Ectodermal cell (in vitro differentiated cells): ENCODE data around the gene GRIK1.

ENCODE experiments used
- H3K27ac ChIP-seq: 2 replicates; pipeline ENCODE4 v1.7.0; 2013; ENCODE audit warnings: mild to moderate bottlenecking, low read depth, low read length; ENCODE audit not compliant: insufficient read depth, poor library complexity, severe bottlenecking
- H3K27me3 ChIP-seq: 2 replicates; pipeline ENCODE4 v1.7.0; 2013; ENCODE audit warnings: mild to moderate bottlenecking, low read length; ENCODE audit not compliant: insufficient read depth, control insufficient read depth, poor library complexity, severe bottlenecking
- H3K36me3 ChIP-seq: one replicate; pipeline ENCODE4 v1.7.0; 2013; ENCODE audit warnings: low read length; ENCODE audit not compliant: control insufficient read depth, insufficient read depth
- H3K4me1 ChIP-seq: one replicate; pipeline ENCODE4 v1.7.0; 2013; ENCODE audit warnings: low read length; ENCODE audit not compliant: control insufficient read depth, insufficient read depth
- H3K4me3 ChIP-seq: 2 replicates; pipeline ENCODE4 v1.7.0; 2013; ENCODE audit warnings: low read depth, low read length, control low read depth; ENCODE audit not compliant: insufficient read depth
- H3K9me3 ChIP-seq: 2 replicates; pipeline ENCODE4 v1.7.0; 2013; ENCODE audit warnings: mild to moderate bottlenecking, low read length, moderate library complexity; ENCODE audit not compliant: control insufficient read depth
- WGBS, 2 experiments: methylation state at CpG; one replicate each; pipeline ENCODE4 v1.1.7; 2013; ENCODE audit warnings: missing lambda C conversion rate in 2 of 2; 5-methylcytosine and 5-hydroxymethylcytosine counted together

The GRIK1 gene

GRCh38 chr21:29634418-29634817 is 305.4 kb downstream of the GRIK1 start:
- no peaks in the 10 kb centered on the region for H3K9me3 ChIP-seq
- no peaks in the 10 kb centered on the region for H3K4me1 ChIP-seq
- WGBS, 2 experiments, result 96 to 98% methylated on average over 4 of the region's 4 CpGs
- no peak overlapping the region for H3K27ac ChIP-seq
- H3K36me3 ChIP-seq, result no peaks in the 10 kb centered on the region
- H3K4me3 ChIP-seq, result no peak overlapping the region
- no peaks in the 10 kb centered on the region for H3K27me3 ChIP-seq

- Histone ChIP-seq H3K9me3 (no peaks in the 10 kb centered on the region), H3K27ac (no peak overlapping the region), H3K4me1 (no peaks in the 10 kb centered on the region), H3K27me3 (no peaks in the 10 kb centered on the region), H3K36me3 (no peaks in the 10 kb centered on the region), H3K4me3 (no peak overlapping the region)
- WGBS, 2 experiments, result 97 to 100% methylated on average over 2 of the region's 2 CpGs
Measured at GRCh38 chr21:29633756-29634155, 306.0 kb downstream of the GRIK1 start.

GRCh38 chr21:29630441-29630840 is 309.4 kb downstream of the GRIK1 start:
- WGBS, 2 experiments, result 90 to 98% methylated on average over 3 of the region's 3 CpGs
- no peaks in the 10 kb centered on the region for H3K9me3 ChIP-seq
- H3K27ac ChIP-seq, result no peak overlapping the region
- no peaks in the 10 kb centered on the region for H3K27me3 ChIP-seq
- H3K4me3 ChIP-seq, result no peak overlapping the region
- H3K4me1 ChIP-seq, result no peaks in the 10 kb centered on the region
- H3K36me3 ChIP-seq, result no peaks in the 10 kb centered on the region

GRCh38 chr21:29627905-29628304 is 311.9 kb downstream of the GRIK1 start:
- Histone ChIP-seq H3K4me3 (no peak overlapping the region), H3K27ac (no peak overlapping the region), H3K9me3 (no peaks in the 10 kb centered on the region), H3K36me3 (no peaks in the 10 kb centered on the region), H3K27me3 (no peaks in the 10 kb centered on the region), H3K4me1 (no peaks in the 10 kb centered on the region)

- H3K4me1 ChIP-seq, result no peaks in the 10 kb centered on the region
- H3K9me3 ChIP-seq, result no peaks in the 10 kb centered on the region
- 100% methylated on average over 1 of the region's 1 CpG; no CpG with 5 or more reads in 1 of the 2 experiments for WGBS, 2 experiments
- no peaks in the 10 kb centered on the region for H3K27me3 ChIP-seq
- H3K36me3 ChIP-seq, result no peaks in the 10 kb centered on the region
- no peak overlapping the region for H3K27ac ChIP-seq
- no peak overlapping the region for H3K4me3 ChIP-seq
Measured at GRCh38 chr21:29626801-29627470, 312.9 kb downstream of the GRIK1 start.

- Histone ChIP-seq H3K27ac (no peak overlapping the region), H3K4me3 (no peak overlapping the region), H3K9me3 (no peaks in the 10 kb centered on the region), H3K27me3 (no peaks in the 10 kb centered on the region), H3K36me3 (no peaks in the 10 kb centered on the region), H3K4me1 (no peaks in the 10 kb centered on the region)
- 94 to 95% methylated on average over 3 of the region's 3 CpGs for WGBS, 2 experiments
Measured at GRCh38 chr21:29625990-29626389, 313.8 kb downstream of the GRIK1 start.

- no peak overlapping the region for H3K4me3 ChIP-seq
- H3K27ac ChIP-seq, result no peak overlapping the region
- 94 to 96% methylated on average over 3 to 6 of the region's 6 CpGs for WGBS, 2 experiments
- no peaks in the 10 kb centered on the region for H3K4me1 ChIP-seq
- H3K27me3 ChIP-seq, result no peaks in the 10 kb centered on the region
- H3K9me3 ChIP-seq, result no peaks in the 10 kb centered on the region
- H3K36me3 ChIP-seq, result no peaks in the 10 kb centered on the region
Measured at GRCh38 chr21:29624776-29625175, 315.0 kb downstream of the GRIK1 start.

GRCh38 chr21:29621525-29621924 is 318.3 kb downstream of the GRIK1 start:
- Histone ChIP-seq H3K36me3 (no peaks in the 10 kb centered on the region), H3K27ac (no peak overlapping the region), H3K4me1 (no peaks in the 10 kb centered on the region), H3K27me3 (no peaks in the 10 kb centered on the region), H3K9me3 (no peaks in the 10 kb centered on the region), H3K4me3 (no peak overlapping the region)

GRCh38 chr21:29616209-29616751 is 323.5 kb downstream of the GRIK1 start:
- Histone ChIP-seq H3K4me3 (no peak overlapping the region), H3K9me3 (no peaks in the 10 kb centered on the region)
- 22 to 43% methylated on average over 4 to 5 of the region's 6 CpGs for WGBS, 2 experiments

GRCh38 chr21:29613877-29614276 is 325.9 kb downstream of the GRIK1 start:
- 72 to 86% methylated on average over 3 of the region's 3 CpGs for WGBS, 2 experiments
- no peak overlapping the region for H3K27ac ChIP-seq
- H3K9me3 ChIP-seq, result no peaks in the 10 kb centered on the region
- peaks cover 4% of the 10 kb centered on the region for H3K4me1 ChIP-seq
- H3K27me3 ChIP-seq, result no peaks in the 10 kb centered on the region
- H3K36me3 ChIP-seq, result no peaks in the 10 kb centered on the region
- H3K4me3 ChIP-seq, result no peak overlapping the region

More at GRCh38 chr21:29616209-29616751, 323.5 kb downstream of the GRIK1 start:
- Histone ChIP-seq H3K27ac (no peak overlapping the region), H3K36me3 (no peaks in the 10 kb centered on the region), H3K27me3 (no peaks in the 10 kb centered on the region), H3K4me1 (peaks cover 4% of the 10 kb centered on the region)
